Measurements from ENCODE around the gene ARFGEF2. TPM values are rescaled to one million over a fixed set of nuclear protein-coding genes. Genes with fewer than 3 reads are reported as not detected.

Gene ARFGEF2
- total RNA-seq, 1 experiment from 2014 or later = 17.9 TPM

GRCh38 chr20:48908656-48909319 lies 12.7 kb upstream of the ARFGEF2 start:
- no peak overlapping the region for H3K4me3 ChIP-seq (ENCODE audit: insufficient read depth, low read depth, low read length)
- no peak for DNase-seq
- H3K27me3 ChIP-seq (ENCODE audit: control insufficient read depth, insufficient read depth, low read length) = no peaks in the 10 kb centered on the region
- no peaks in the 10 kb centered on the region for H3K36me3 ChIP-seq (replicated peaks; ENCODE audit: control insufficient read depth, insufficient read depth, low read length)

- H3K4me3 ChIP-seq (ENCODE audit: insufficient read depth, low read depth, low read length) = no peak overlapping the region
- DNase-seq = no peak
- no peaks in the 10 kb centered on the region for H3K27me3 ChIP-seq (ENCODE audit: control insufficient read depth, insufficient read depth, low read length)
- no peaks in the 10 kb centered on the region for H3K36me3 ChIP-seq (replicated peaks; ENCODE audit: control insufficient read depth, insufficient read depth, low read length)
Measured at GRCh38 chr20:48909910-48910309, 11.6 kb upstream of the ARFGEF2 start.

GRCh38 chr20:48910347-48910781 lies 11.1 kb upstream of the ARFGEF2 start:
- Histone ChIP-seq H3K36me3 (replicated peaks; ENCODE audit: control insufficient read depth, insufficient read depth, low read length) (no peaks in the 10 kb centered on the region), H3K27me3 (ENCODE audit: control insufficient read depth, insufficient read depth, low read length) (no peaks in the 10 kb centered on the region), H3K4me3 (ENCODE audit: insufficient read depth, low read depth, low read length) (no peak overlapping the region)
- no peak for DNase-seq

GRCh38 chr20:48912065-48912464 lies 9.4 kb upstream of the ARFGEF2 start:
- Histone ChIP-seq H3K36me3 (replicated peaks; ENCODE audit: control insufficient read depth, insufficient read depth, low read length) (no peaks in the 10 kb centered on the region), H3K4me3 (ENCODE audit: insufficient read depth, low read depth, low read length) (no peak overlapping the region), H3K27me3 (ENCODE audit: control insufficient read depth, insufficient read depth, low read length) (no peaks in the 10 kb centered on the region)
- DNase-seq = no peak

- Histone ChIP-seq H3K4me3 (ENCODE audit: insufficient read depth, low read depth, low read length) (no peak overlapping the region), H3K36me3 (replicated peaks; ENCODE audit: control insufficient read depth, insufficient read depth, low read length) (no peaks in the 10 kb centered on the region), H3K27me3 (ENCODE audit: control insufficient read depth, insufficient read depth, low read length) (no peaks in the 10 kb centered on the region)
- DNase-seq = no peak
Measured at GRCh38 chr20:48916699-48917098, 4.8 kb upstream of the ARFGEF2 start.

GRCh38 chr20:48919336-48919881 lies 2.1 kb upstream of the ARFGEF2 start:
- no peaks in the 10 kb centered on the region for H3K36me3 ChIP-seq (replicated peaks; ENCODE audit: control insufficient read depth, insufficient read depth, low read length)
- no peak for DNase-seq
- H3K4me3 ChIP-seq (ENCODE audit: insufficient read depth, low read depth, low read length) = no peak overlapping the region
- no peaks in the 10 kb centered on the region for H3K27me3 ChIP-seq (ENCODE audit: control insufficient read depth, insufficient read depth, low read length)

GRCh38 chr20:48919882-48920526 lies 1.5 kb upstream of the ARFGEF2 start:
- no peak for DNase-seq
- H3K36me3 ChIP-seq (replicated peaks; ENCODE audit: control insufficient read depth, insufficient read depth, low read length) = no peaks in the 10 kb centered on the region
- no peaks in the 10 kb centered on the region for H3K27me3 ChIP-seq (ENCODE audit: control insufficient read depth, insufficient read depth, low read length)
- no peak overlapping the region for H3K4me3 ChIP-seq (ENCODE audit: insufficient read depth, low read depth, low read length)

GRCh38 chr20:48920527-48921167 lies 864 bp upstream of the ARFGEF2 start:
- H3K36me3 ChIP-seq (replicated peaks; ENCODE audit: control insufficient read depth, insufficient read depth, low read length) = no peaks in the 10 kb centered on the region
- no peaks in the 10 kb centered on the region for H3K27me3 ChIP-seq (ENCODE audit: control insufficient read depth, insufficient read depth, low read length)
- H3K4me3 ChIP-seq (ENCODE audit: insufficient read depth, low read depth, low read length) = peak overlapping the region; percentile 49
- no peak for DNase-seq

GRCh38 chr20:48921883-48922820 lies 641 bp downstream of the ARFGEF2 start:
- DNase-seq = peak; percentile 88

GRCh38 chr20:48923149-48923718 lies 1.7 kb downstream of the ARFGEF2 start:
- H3K4me3 ChIP-seq (ENCODE audit: insufficient read depth, low read depth, low read length) = no peak overlapping the region
- H3K36me3 ChIP-seq (replicated peaks; ENCODE audit: control insufficient read depth, insufficient read depth, low read length) = no peaks in the 10 kb centered on the region
- DNase-seq = no peak
- no peaks in the 10 kb centered on the region for H3K27me3 ChIP-seq (ENCODE audit: control insufficient read depth, insufficient read depth, low read length)

More at GRCh38 chr20:48921883-48922820, 641 bp downstream of the ARFGEF2 start:
- peak overlapping the region; percentile 89 for H3K4me3 ChIP-seq (ENCODE audit: insufficient read depth, low read depth, low read length)
- H3K27me3 ChIP-seq (ENCODE audit: control insufficient read depth, insufficient read depth, low read length) = no peaks in the 10 kb centered on the region
- no peaks in the 10 kb centered on the region for H3K36me3 ChIP-seq (replicated peaks; ENCODE audit: control insufficient read depth, insufficient read depth, low read length)

- DNase-seq = no peak
- Histone ChIP-seq H3K27me3 (ENCODE audit: control insufficient read depth, insufficient read depth, low read length) (no peaks in the 10 kb centered on the region), H3K4me3 (ENCODE audit: insufficient read depth, low read depth, low read length) (no peak overlapping the region), H3K36me3 (replicated peaks; ENCODE audit: control insufficient read depth, insufficient read depth, low read length) (no peaks in the 10 kb centered on the region)
Measured at GRCh38 chr20:48924756-48925109, 3.2 kb downstream of the ARFGEF2 start.

GRCh38 chr20:48926267-48926666 lies 4.8 kb downstream of the ARFGEF2 start:
- H3K4me3 ChIP-seq (ENCODE audit: insufficient read depth, low read depth, low read length) = no peak overlapping the region
- H3K27me3 ChIP-seq (ENCODE audit: control insufficient read depth, insufficient read depth, low read length) = no peaks in the 10 kb centered on the region
- H3K36me3 ChIP-seq (replicated peaks; ENCODE audit: control insufficient read depth, insufficient read depth, low read length) = no peaks in the 10 kb centered on the region
- DNase-seq = no peak

GRCh38 chr20:48926821-48927220 lies 5.3 kb downstream of the ARFGEF2 start:
- no peaks in the 10 kb centered on the region for H3K27me3 ChIP-seq (ENCODE audit: control insufficient read depth, insufficient read depth, low read length)
- no peak for DNase-seq
- H3K36me3 ChIP-seq (replicated peaks; ENCODE audit: control insufficient read depth, insufficient read depth, low read length) = no peaks in the 10 kb centered on the region
- no peak overlapping the region for H3K4me3 ChIP-seq (ENCODE audit: insufficient read depth, low read depth, low read length)

Data from H7 (cell line).